ENCODE results near the gene DENND1A. TPM values are rescaled to one million over a fixed set of nuclear protein-coding genes. Genes with fewer than 3 reads are reported as not detected.

The DENND1A gene
- total and polyA plus RNA-seq, 11 donors, result 9.8 to 24.0 (median 14.7) TPM

DNA sequence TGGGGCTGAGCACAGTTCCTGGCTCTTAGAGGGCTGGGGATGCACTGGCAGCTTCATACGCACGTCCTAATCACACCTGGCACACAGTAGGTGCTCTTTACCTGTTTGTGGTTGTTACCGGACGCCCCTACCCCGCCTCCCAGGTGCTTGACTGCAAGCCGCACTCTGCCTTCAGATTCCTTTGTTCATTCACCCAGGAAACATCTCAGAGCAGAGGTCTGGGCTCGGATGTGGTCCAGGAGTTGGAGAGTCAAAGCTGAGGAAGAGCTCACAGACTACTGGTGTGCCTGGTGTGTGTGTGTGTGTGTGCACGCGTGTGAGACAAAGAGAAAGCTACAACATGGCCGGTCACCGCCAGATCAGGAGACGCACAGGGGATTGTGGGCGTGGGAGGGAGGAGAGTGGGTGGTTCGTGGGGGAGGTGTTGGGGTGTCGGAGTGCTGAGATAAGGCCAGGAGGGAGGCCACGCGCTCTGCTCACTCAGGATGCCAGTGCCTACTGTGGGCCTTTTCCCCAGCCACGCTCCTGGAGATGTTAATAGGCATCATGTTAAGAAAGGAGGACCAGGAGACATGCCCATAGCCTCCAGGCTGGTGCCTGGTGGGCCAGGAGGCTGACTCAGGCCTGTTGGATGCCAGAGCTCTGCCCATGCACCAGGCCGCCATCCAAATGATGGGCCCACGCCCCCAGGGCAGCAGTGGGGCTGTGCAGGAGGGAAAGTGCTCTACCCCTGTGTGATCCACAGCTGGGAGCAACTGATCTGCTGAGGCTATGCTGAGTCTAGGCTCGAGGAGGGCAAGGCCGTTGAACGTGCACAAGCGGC is 534.0 kb downstream of the DENND1A start:
- ATAC-seq, result no peak
- H3K27me3 ChIP-seq, result no peaks in the 10 kb centered on the region
- 91 to 95% (median 94%) methylated on average over 23 to 24 of the region's 24 CpGs for WGBS, 4 donors
- peaks cover 0 to 9% (median 0%) of the 10 kb centered on the region in 12 donors for H3K9me3 ChIP-seq
- H3K4me3 ChIP-seq, result no peak overlapping the region
- intact Hi-C loops (cut with DNase I), result no loop called here
- H3K4me1 ChIP-seq, result peaks cover 0 to 2% (median 0%) of the 10 kb centered on the region in 12 donors
- TF ChIP-seq POLR2A (IDR thresholded peaks at IDR 0.05), result no peak
- TF ChIP-seq, protein P1, sequence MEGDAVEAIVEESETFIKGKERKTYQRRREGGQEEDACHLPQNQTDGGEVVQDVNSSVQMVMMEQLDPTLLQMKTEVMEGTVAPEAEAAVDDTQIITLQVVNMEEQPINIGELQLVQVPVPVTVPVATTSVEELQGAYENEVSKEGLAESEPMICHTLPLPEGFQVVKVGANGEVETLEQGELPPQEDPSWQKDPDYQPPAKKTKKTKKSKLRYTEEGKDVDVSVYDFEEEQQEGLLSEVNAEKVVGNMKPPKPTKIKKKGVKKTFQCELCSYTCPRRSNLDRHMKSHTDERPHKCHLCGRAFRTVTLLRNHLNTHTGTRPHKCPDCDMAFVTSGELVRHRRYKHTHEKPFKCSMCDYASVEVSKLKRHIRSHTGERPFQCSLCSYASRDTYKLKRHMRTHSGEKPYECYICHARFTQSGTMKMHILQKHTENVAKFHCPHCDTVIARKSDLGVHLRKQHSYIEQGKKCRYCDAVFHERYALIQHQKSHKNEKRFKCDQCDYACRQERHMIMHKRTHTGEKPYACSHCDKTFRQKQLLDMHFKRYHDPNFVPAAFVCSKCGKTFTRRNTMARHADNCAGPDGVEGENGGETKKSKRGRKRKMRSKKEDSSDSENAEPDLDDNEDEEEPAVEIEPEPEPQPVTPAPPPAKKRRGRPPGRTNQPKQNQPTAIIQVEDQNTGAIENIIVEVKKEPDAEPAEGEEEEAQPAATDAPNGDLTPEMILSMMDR (IDR thresholded peaks at IDR 0.05), result no peak
- H3K36me3 ChIP-seq, result peaks cover 0 to 14% (median 0%) of the 10 kb centered on the region in 9 donors
- no peak for DNase-seq
- H3K27ac ChIP-seq, result no peak overlapping the region

DNA sequence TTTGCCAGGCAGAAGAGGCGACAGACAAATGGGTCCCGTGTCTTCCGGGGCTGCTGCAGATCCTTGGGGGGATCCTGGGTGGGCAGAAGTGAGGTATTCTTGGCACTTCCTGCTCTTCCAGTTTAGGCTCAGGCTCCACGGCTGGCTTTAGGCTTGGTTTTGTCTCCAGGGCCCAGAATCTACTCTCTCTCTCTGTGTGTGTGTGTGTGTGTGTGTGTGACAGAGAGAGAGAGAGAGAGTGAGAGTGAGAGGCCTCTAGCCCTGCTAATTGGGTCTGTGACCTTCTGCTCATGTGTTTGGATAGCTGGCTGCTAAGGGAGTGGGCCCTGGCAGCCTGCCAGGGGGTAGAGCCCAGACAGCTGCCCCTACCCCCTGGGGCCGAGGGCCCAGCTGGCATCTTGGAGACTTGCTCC is 534.6 kb downstream of the DENND1A start:
- H3K4me1 ChIP-seq, result no peaks in the 10 kb centered on the region
- intact Hi-C loops (cut with DNase I), result no loop called here
- no peak for TF ChIP-seq POLR2A (IDR thresholded peaks at IDR 0.05)
- TF ChIP-seq, protein P1 (IDR thresholded peaks at IDR 0.05), result no peak
- H3K9me3 ChIP-seq, result peaks cover 0 to 9% (median 0%) of the 10 kb centered on the region in 12 donors
- no peaks in the 10 kb centered on the region for H3K27me3 ChIP-seq
- no peak overlapping the region for H3K27ac ChIP-seq
- no peak for ATAC-seq
- peaks cover 0 to 12% (median 0%) of the 10 kb centered on the region in 9 donors for H3K36me3 ChIP-seq
- 57 to 75% (median 71%) methylated on average over 2 to 5 of the region's 5 CpGs for WGBS, 4 donors
- no peak for DNase-seq
- no peak overlapping the region for H3K4me3 ChIP-seq

DNA sequence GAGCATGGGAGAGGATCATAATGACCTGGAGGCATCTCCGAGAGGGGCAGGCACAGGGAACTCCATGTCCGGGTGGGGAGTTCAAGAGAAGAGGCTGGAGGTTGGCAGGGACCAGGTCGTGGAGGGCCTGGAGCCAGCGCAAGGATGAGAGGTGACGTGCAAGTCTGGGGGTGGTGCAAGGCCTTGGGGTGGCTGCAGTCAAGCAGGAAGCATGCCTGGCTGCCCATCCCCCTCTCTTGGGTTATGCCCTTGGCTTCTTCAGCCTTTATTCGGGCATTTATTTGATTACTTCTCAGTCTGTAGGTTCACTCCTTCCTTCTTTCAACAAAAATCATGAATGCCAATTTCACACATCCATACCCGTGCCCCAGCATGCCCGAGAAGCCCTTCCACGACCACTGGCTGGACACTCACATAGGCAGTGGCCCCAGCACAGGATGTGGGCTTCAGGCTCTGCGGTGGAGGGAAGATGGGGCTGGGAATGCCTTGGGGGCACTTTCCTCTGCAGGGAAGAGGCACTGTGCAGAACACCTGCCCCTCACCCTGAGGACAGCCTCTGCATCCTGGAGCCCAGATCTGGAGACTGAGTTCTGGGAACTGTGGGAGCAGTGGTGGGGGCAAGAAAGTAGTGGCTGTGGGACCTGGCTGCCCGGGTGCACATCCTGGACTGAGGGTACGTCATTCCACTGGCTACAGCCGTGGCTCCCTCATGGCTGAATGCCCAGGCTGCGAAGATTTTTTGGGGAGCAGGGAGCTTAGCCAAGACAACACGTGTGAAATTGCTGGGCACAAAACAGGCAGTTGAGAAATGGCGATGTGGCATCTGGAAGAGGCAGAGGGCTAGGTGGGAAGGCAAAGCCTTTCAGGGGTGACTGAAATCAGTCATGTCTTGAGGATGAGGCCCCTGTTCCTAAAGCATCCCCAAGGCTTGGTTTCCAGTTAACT is 535.4 kb downstream of the DENND1A start:
- H3K27me3 ChIP-seq, result no peaks in the 10 kb centered on the region
- no peak for ATAC-seq
- no peak overlapping the region for H3K27ac ChIP-seq
- H3K4me1 ChIP-seq, result no peaks in the 10 kb centered on the region
- intact Hi-C loops (cut with DNase I), result no loop called here
- TF ChIP-seq, protein P1 (IDR thresholded peaks at IDR 0.05), result no peak
- no peak for TF ChIP-seq POLR2A (IDR thresholded peaks at IDR 0.05)
- DNase-seq, result no peak
- peaks cover 0 to 9% (median 0%) of the 10 kb centered on the region in 12 donors for H3K9me3 ChIP-seq
- H3K36me3 ChIP-seq, result peaks cover 0 to 4% (median 0%) of the 10 kb centered on the region in 9 donors
- 81 to 88% (median 85%) methylated on average over 16 of the region's 16 CpGs for WGBS, 4 donors
- H3K4me3 ChIP-seq, result no peak overlapping the region

DNA sequence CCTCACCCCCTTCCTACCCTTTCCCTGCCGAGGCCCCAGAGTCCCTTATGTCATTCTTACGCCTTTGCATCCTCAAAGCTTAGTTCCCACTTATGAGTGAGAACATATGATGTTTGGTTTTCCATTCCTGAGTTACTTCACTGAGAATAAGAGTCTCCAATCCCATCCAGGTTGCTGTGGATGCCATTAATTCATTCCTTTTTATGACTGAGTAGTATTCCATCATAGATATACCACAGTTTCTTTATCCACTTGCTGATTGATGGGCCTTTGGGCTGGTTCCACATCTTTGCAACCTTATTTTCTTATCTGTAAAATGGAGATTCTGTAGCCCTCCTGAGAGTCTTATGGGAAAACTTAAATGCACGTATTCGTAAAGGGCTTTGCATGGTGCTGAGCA is 537.1 kb downstream of the DENND1A start:
- Histone ChIP-seq H3K4me3 (no peak overlapping the region), H3K27me3 (no peaks in the 10 kb centered on the region), H3K36me3 (peaks cover 0 to under 1% (median 0%) of the 10 kb centered on the region in 9 donors), H3K9me3 (peaks cover 0 to 9% (median 0%) of the 10 kb centered on the region in 12 donors), H3K4me1 (no peaks in the 10 kb centered on the region), H3K27ac (no peak overlapping the region)
- ATAC-seq (no peak), DNase-seq (no peak)
- TF ChIP-seq, protein P1 (IDR thresholded peaks at IDR 0.05), result no peak
- TF ChIP-seq POLR2A (IDR thresholded peaks at IDR 0.05), result no peak
- intact Hi-C loops (cut with DNase I), result no loop called here
- 87 to 100% (median 97%) methylated on average over 4 of the region's 4 CpGs for WGBS, 4 donors

All from heart left ventricle (tissue), 16 donors.